Nephron progenitor cell (in vitro differentiated cells): ENCODE results near the gene S1PR4.

Experiments used
- DNase-seq: peaks from one replicate; pipeline ENCODE4 v3.0.0; 2021
- H3K27ac Mint-ChIP-seq: 2 replicates; pipeline ENCODE4 v1.8.0; 2021; ENCODE audit warnings: mild to moderate bottlenecking, moderate library complexity, mixed read lengths
- H3K27me3 Mint-ChIP-seq: 2 replicates; pipeline ENCODE4 v1.8.0; 2021; ENCODE audit warnings: mild to moderate bottlenecking, low read depth, mixed read lengths; ENCODE audit not compliant: poor library complexity
- H3K36me3 Mint-ChIP-seq: 2 replicates; pipeline ENCODE4 v1.8.0; 2021; ENCODE audit warnings: low read depth, mixed read lengths
- H3K4me1 Mint-ChIP-seq: 2 replicates; pipeline ENCODE4 v1.8.0; 2021; ENCODE audit warnings: mixed read lengths
- H3K4me3 Mint-ChIP-seq: 2 replicates; pipeline ENCODE4 v1.8.0; 2021; ENCODE audit warnings: mild to moderate bottlenecking, moderate library complexity, mixed read lengths
- H3K9me3 Mint-ChIP-seq: 2 replicates; pipeline ENCODE4 v1.8.0; 2021; ENCODE audit warnings: mild to moderate bottlenecking, moderate library complexity, mixed read lengths
- TF ChIP-seq, protein P1 (sequence below): fragments of 200-600 bp; sonication (generic); IDR thresholded peaks from 2 replicates; pipeline ENCODE4 v1.5.0; 2021; ENCODE audit warnings: antibody characterized with exemption

S1PR4 gene

GRCh38 chr19:3178377-3178972, at the start of gene S1PR4:
TSS of gene S1PR4 (plus strand) at chr19:3178769. CDS start at chr19:3178793, 24 bp downstream.
- H3K36me3 Mint-ChIP-seq, result no peaks in the 10 kb centered on the region
- H3K4me3 Mint-ChIP-seq, result no peak within 1 kb of the TSS
- TF ChIP-seq, protein P1, sequence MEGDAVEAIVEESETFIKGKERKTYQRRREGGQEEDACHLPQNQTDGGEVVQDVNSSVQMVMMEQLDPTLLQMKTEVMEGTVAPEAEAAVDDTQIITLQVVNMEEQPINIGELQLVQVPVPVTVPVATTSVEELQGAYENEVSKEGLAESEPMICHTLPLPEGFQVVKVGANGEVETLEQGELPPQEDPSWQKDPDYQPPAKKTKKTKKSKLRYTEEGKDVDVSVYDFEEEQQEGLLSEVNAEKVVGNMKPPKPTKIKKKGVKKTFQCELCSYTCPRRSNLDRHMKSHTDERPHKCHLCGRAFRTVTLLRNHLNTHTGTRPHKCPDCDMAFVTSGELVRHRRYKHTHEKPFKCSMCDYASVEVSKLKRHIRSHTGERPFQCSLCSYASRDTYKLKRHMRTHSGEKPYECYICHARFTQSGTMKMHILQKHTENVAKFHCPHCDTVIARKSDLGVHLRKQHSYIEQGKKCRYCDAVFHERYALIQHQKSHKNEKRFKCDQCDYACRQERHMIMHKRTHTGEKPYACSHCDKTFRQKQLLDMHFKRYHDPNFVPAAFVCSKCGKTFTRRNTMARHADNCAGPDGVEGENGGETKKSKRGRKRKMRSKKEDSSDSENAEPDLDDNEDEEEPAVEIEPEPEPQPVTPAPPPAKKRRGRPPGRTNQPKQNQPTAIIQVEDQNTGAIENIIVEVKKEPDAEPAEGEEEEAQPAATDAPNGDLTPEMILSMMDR, result no peak
- H3K4me1 Mint-ChIP-seq, result peaks cover 4% of the 10 kb centered on the region
- H3K27me3 Mint-ChIP-seq, result peaks cover 6% of the 10 kb centered on the region
- H3K9me3 Mint-ChIP-seq, result no peaks in the 10 kb centered on the region
- DNase-seq, result no peak
- no peak within 1 kb of the TSS for H3K27ac Mint-ChIP-seq

- TF ChIP-seq, protein P1, result peak; percentile 34
- H3K4me1 Mint-ChIP-seq, result no peaks in the 10 kb centered on the region
- no peak for DNase-seq
- H3K27me3 Mint-ChIP-seq, result peaks cover 23% of the 10 kb centered on the region
- no peak overlapping the region for H3K27ac Mint-ChIP-seq
- H3K9me3 Mint-ChIP-seq, result peaks cover 4% of the 10 kb centered on the region
- H3K36me3 Mint-ChIP-seq, result no peaks in the 10 kb centered on the region
- H3K4me3 Mint-ChIP-seq, result no peak overlapping the region
Measured at GRCh38 chr19:3129112-3129511, 49.5 kb upstream of the S1PR4 start.

DNA sequence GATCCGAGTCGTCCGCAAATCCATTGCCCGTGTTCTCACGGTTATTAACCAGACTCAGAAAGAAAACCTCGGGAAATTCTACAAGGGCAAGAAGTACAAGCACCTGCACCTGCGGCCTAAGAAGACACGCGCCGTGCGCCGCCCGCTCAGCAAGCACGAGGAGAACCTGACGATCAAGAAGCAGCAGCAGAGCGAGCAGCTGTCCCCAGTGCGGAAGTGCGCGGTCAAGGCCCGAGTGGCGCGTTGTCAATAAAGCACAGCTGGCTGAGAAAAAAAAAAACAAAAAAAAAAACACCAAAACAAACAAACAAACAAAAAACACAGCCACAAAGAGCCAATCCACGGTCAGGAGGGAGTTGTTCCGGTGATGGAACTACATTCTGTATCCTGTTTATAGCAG, 47.4 kb upstream of the S1PR4 start:
- H3K4me1 Mint-ChIP-seq, result no peaks in the 10 kb centered on the region
- peaks cover 4% of the 10 kb centered on the region for H3K9me3 Mint-ChIP-seq
- TF ChIP-seq, protein P1, result no peak
- H3K36me3 Mint-ChIP-seq, result no peaks in the 10 kb centered on the region
- no peak overlapping the region for H3K4me3 Mint-ChIP-seq
- DNase-seq, result no peak
- H3K27me3 Mint-ChIP-seq, result peaks cover 27% of the 10 kb centered on the region
- H3K27ac Mint-ChIP-seq, result no peak overlapping the region

GRCh38 chr19:3132971-3133792, 45.4 kb upstream of the S1PR4 start:
- H3K4me1 Mint-ChIP-seq, result peaks cover 5% of the 10 kb centered on the region
- H3K4me3 Mint-ChIP-seq, result no peak overlapping the region
- H3K36me3 Mint-ChIP-seq, result no peaks in the 10 kb centered on the region
- no peak overlapping the region for H3K27ac Mint-ChIP-seq
- TF ChIP-seq, protein P1, result no peak
- H3K9me3 Mint-ChIP-seq, result peaks cover 4% of the 10 kb centered on the region
- peaks cover 20% of the 10 kb centered on the region for H3K27me3 Mint-ChIP-seq
- DNase-seq, result no peak

DNA sequence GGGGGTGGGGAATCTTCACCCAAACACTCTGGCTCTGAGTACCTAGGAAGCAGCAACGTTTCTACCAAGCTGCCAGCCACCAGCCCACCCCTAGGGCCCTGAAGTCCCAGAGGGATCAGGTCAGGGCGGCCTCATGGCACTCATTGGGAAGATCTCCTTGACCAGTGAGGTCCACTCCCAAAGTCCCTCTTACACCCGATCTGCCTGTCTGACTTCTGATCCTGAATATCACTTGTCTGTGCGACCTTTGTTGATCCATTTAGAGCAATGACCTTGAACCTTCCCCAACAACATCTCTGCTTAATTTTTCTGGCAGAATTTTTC, 44.8 kb upstream of the S1PR4 start:
- H3K9me3 Mint-ChIP-seq, result peaks cover 4% of the 10 kb centered on the region
- H3K27me3 Mint-ChIP-seq, result peaks cover 14% of the 10 kb centered on the region
- no peak for DNase-seq
- TF ChIP-seq, protein P1, result no peak
- no peak overlapping the region for H3K4me3 Mint-ChIP-seq
- H3K4me1 Mint-ChIP-seq, result peaks cover 5% of the 10 kb centered on the region
- no peak overlapping the region for H3K27ac Mint-ChIP-seq
- H3K36me3 Mint-ChIP-seq, result no peaks in the 10 kb centered on the region
